Mononuclear cell (primary cell): ENCODE measurements around the gene RAB7A. TPM values are rescaled to one million over a fixed set of nuclear protein-coding genes. Genes with fewer than 3 reads are reported as not detected.
A peak's percentile ranks its signal among the peaks of the same experiment; 100 is the strongest.
"Not testable (repeated sequence)": the region's sequence is repeated elsewhere in the genome, so short reads cannot be mapped to it uniquely, and the experiment has no call there.

Experiments
- H3K27me3 ChIP-seq: 2 replicates; pipeline ENCODE4 v1.6.0; 2011; ENCODE audit warnings: low read length, control low read depth; ENCODE audit not compliant: insufficient read depth
- H3K4me1 ChIP-seq: 2 replicates; pipeline ENCODE4 v1.5.1; 2011; ENCODE audit warnings: mild to moderate bottlenecking, low read length, control low read depth; ENCODE audit not compliant: insufficient read depth
- H3K4me3 ChIP-seq: 2 replicates; pipeline ENCODE4 v1.5.1; 2011; ENCODE audit warnings: mild to moderate bottlenecking, low read length, moderate library complexity
- H3K9me3 ChIP-seq: 2 replicates; pipeline ENCODE4 v1.5.1; 2011; ENCODE audit warnings: low read depth, mild to moderate bottlenecking, control low read depth, low read length
- total RNA-seq: library from RNA; depleted of rRNA; stranded (reverse); fragments of >200 nt; gene quantifications from one replicate; pipeline ENCODE4 v1.2.3, GENCODE V29; 2012

RAB7A gene
- total RNA-seq, 1 donor: 62.0 TPM

GRCh38 chr3:128703561-128703960, 22.4 kb upstream of the RAB7A start:
- Histone ChIP-seq H3K9me3 (no peaks in the 10 kb centered on the region), H3K4me1 (peaks cover 43% of the 10 kb centered on the region), H3K27me3 (no peaks in the 10 kb centered on the region), H3K4me3 (no peak overlapping the region)

- no peak overlapping the region for H3K4me3 ChIP-seq
- H3K27me3 ChIP-seq: no peaks in the 10 kb centered on the region
- no peaks in the 10 kb centered on the region for H3K9me3 ChIP-seq
- peaks cover 35% of the 10 kb centered on the region for H3K4me1 ChIP-seq
Observed at GRCh38 chr3:128706086-128706615, 19.8 kb upstream of the RAB7A start.

GRCh38 chr3:128707928-128708494, 18.0 kb upstream of the RAB7A start:
- Histone ChIP-seq H3K4me1 (peaks cover 20% of the 10 kb centered on the region), H3K9me3 (no peaks in the 10 kb centered on the region)

GRCh38 chr3:128709038-128709437, 16.9 kb upstream of the RAB7A start:
- H3K4me1 ChIP-seq: peaks cover 12% of the 10 kb centered on the region
- H3K27me3 ChIP-seq: no peaks in the 10 kb centered on the region
- H3K9me3 ChIP-seq: no peaks in the 10 kb centered on the region
- no peak overlapping the region for H3K4me3 ChIP-seq

More at GRCh38 chr3:128707928-128708494, 18.0 kb upstream of the RAB7A start:
- no peaks in the 10 kb centered on the region for H3K27me3 ChIP-seq
- H3K4me3 ChIP-seq: no peak overlapping the region

- Histone ChIP-seq H3K9me3 (no peaks in the 10 kb centered on the region), H3K4me1 (peaks cover 8% of the 10 kb centered on the region), H3K4me3 (no peak overlapping the region), H3K27me3 (no peaks in the 10 kb centered on the region)
Observed at GRCh38 chr3:128709506-128710210, 16.3 kb upstream of the RAB7A start.

- H3K4me3 ChIP-seq: no peak overlapping the region
- no peaks in the 10 kb centered on the region for H3K27me3 ChIP-seq
- H3K4me1 ChIP-seq: peaks cover 15% of the 10 kb centered on the region
- no peaks in the 10 kb centered on the region for H3K9me3 ChIP-seq
Observed at GRCh38 chr3:128710816-128711433, 15.1 kb upstream of the RAB7A start.

GRCh38 chr3:128712848-128713247, 13.1 kb upstream of the RAB7A start:
- H3K9me3 ChIP-seq: no peaks in the 10 kb centered on the region
- H3K27me3 ChIP-seq: no peaks in the 10 kb centered on the region
- peaks cover 17% of the 10 kb centered on the region for H3K4me1 ChIP-seq
- no peak overlapping the region for H3K4me3 ChIP-seq

- Histone ChIP-seq H3K9me3 (no peaks in the 10 kb centered on the region), H3K27me3 (no peaks in the 10 kb centered on the region), H3K4me1 (peaks cover 28% of the 10 kb centered on the region), H3K4me3 (no peak overlapping the region)
Observed at GRCh38 chr3:128714887-128715491, 11.0 kb upstream of the RAB7A start.

- not testable (repeated sequence) for H3K4me3 ChIP-seq, H3K27me3 ChIP-seq, H3K9me3 ChIP-seq
- H3K4me1 ChIP-seq: peaks cover 28% of the 10 kb centered on the region
Observed at GRCh38 chr3:128718892-128719291, 7.1 kb upstream of the RAB7A start.

- H3K4me3 ChIP-seq: no peak overlapping the region
- no peaks in the 10 kb centered on the region for H3K27me3 ChIP-seq
- H3K9me3 ChIP-seq: no peaks in the 10 kb centered on the region
- H3K4me1 ChIP-seq: peaks cover 18% of the 10 kb centered on the region
Observed at GRCh38 chr3:128720891-128721290, 5.1 kb upstream of the RAB7A start.

- Histone ChIP-seq H3K4me1 (peaks cover 30% of the 10 kb centered on the region), H3K9me3 (no peaks in the 10 kb centered on the region), H3K4me3 (no peak overlapping the region), H3K27me3 (no peaks in the 10 kb centered on the region)
Observed at GRCh38 chr3:128723477-128723876, 2.5 kb upstream of the RAB7A start.

- Histone ChIP-seq H3K9me3 (no peaks in the 10 kb centered on the region), H3K27me3 (no peaks in the 10 kb centered on the region), H3K4me1 (peaks cover 44% of the 10 kb centered on the region), H3K4me3 (peak overlapping the region; percentile 97)
Observed at GRCh38 chr3:128725547-128726022, 398 bp upstream of the RAB7A start.

- Histone ChIP-seq H3K4me3 (peak overlapping the region; percentile 97), H3K27me3 (no peaks in the 10 kb centered on the region), H3K4me1 (peaks cover 56% of the 10 kb centered on the region), H3K9me3 (no peaks in the 10 kb centered on the region)
Observed at GRCh38 chr3:128727059-128727458, 1.1 kb downstream of the RAB7A start.

- H3K4me1 ChIP-seq: peaks cover 60% of the 10 kb centered on the region
- H3K9me3 ChIP-seq: no peaks in the 10 kb centered on the region
- H3K4me3 ChIP-seq: peak overlapping the region; percentile 97
- H3K27me3 ChIP-seq: no peaks in the 10 kb centered on the region
Observed at GRCh38 chr3:128727485-128727884, 1.5 kb downstream of the RAB7A start.

- Histone ChIP-seq H3K9me3 (no peaks in the 10 kb centered on the region), H3K27me3 (no peaks in the 10 kb centered on the region), H3K4me1 (peaks cover 63% of the 10 kb centered on the region), H3K4me3 (no peak overlapping the region)
Observed at GRCh38 chr3:128727996-128728395, 2.0 kb downstream of the RAB7A start.
